ENCODE data around the gene ZC3HAV1L. TPM values are rescaled to one million over a fixed set of nuclear protein-coding genes. Genes with fewer than 3 reads are reported as not detected.
"Not testable (repeated sequence)": the region's sequence is repeated elsewhere in the genome, so short reads cannot be mapped to it uniquely, and the experiment has no call there.

Gene ZC3HAV1L
- total RNA-seq, 1 donor: 21.8 TPM

DNA sequence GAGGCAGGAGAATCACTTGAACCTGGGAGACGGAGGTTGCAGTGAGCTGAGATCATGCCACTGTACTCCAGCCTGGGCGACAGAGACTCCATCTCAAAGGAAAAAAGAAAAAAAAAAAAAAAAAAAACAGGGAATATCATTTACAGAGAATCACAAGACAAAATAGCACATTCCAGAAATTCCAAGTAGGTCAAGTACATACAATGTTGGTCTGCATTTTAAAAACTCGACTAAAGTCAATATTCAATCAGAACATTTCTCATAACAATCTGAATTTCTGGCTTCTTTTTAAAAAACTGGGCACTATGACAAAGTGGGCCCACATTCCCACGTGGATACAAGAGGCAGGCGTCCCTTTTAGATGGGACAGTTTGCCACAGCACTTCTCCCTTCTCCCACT is 12.8 kb downstream of the ZC3HAV1L start:
- DNase-seq (ENCODE audit: low read depth in 2 of 3, low spot score in 2 of 3): no peak

DNA sequence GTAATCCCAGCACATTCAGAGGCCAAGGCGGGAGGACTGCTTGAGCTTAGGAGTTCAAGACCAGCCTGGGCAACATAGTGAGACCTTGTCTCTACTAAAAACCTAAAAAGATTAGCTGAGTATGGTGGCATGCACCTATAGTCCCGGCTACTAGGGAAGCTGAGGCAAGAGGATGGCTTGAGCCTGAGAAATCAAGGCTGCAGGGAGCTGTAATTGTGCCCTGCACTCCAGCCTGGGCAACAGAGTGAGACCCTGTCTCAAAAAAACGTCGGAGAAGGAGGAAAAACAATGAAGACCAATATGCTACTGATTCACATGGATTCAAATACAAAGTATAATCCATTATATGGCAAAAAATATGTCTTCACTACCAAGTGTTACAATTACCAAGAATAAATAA is 13.6 kb downstream of the ZC3HAV1L start:
- no peak for DNase-seq (ENCODE audit: low read depth in 2 of 3, low spot score in 2 of 3)

DNA sequence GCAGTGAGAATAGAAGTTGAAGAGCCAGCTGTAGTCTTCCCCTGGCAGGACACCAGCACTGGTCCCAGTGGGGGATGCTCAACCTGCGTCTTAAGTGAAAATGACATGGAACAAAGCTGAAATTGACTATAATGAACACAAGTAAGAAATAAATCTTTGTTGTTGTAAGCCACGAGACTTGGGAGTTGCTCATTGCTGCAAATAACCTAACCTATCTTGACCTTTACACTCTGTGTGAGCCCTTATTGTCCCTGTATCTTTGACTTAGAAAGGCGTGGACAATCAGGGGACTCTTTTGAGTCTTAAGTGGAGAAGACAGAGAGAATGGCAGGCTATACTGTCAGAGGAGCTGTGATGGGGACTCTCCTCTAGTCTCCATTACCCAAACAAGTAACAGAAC is 16.9 kb downstream of the ZC3HAV1L start:
- no peak for DNase-seq (ENCODE audit: low read depth in 2 of 3, low spot score in 2 of 3)

DNA sequence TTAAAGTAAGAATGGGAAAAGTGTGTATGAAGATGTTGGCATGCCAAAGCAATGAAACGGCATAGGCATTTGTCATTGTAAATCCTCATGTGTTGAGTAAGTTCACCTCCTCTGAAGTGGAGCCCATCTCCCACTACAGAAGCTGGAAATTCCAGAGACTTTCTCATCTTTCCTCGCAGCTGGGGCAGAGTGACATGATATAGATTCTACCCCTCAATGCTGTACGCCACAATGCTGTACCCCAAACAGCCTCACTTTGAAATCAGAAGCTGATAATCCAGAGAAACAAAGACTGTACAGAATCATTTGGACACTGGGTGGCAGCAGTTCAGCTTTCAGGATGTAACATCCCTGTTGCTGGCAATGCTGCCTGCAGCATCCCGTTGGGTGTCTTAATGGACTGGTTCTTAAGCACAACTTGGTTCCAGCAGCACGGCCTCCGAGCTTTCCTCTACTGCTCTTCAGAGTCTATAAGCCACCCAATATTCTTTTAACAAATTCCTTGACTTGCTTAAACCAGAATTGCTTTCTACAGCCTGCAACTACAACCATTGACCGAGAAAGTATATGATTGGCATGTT is 18.8 kb downstream of the ZC3HAV1L start:
- DNase-seq (ENCODE audit: low read depth in 2 of 3, low spot score in 2 of 3): peak; percentile 29 to 79 (median 61)

DNA sequence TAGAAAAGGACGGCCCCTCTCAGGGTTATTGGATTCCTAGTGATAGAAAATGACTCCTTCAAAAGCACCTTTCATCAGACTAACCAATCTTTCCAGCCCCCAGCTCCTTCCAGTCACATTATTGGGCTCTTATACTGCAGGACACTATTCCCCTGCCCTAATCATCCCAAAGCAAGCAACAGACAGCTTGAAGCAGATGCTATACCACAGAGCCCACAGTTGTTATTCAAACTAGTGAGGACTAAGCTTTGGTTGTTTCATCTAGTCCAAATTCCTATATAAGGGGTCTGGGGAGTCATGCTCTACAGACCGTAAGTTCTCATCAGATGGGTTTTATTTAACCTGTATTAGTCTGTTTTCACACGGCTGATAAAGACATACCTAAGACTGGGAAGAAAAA is 24.5 kb downstream of the ZC3HAV1L start:
- no peak for DNase-seq (ENCODE audit: low read depth in 2 of 3, low spot score in 2 of 3)

DNA sequence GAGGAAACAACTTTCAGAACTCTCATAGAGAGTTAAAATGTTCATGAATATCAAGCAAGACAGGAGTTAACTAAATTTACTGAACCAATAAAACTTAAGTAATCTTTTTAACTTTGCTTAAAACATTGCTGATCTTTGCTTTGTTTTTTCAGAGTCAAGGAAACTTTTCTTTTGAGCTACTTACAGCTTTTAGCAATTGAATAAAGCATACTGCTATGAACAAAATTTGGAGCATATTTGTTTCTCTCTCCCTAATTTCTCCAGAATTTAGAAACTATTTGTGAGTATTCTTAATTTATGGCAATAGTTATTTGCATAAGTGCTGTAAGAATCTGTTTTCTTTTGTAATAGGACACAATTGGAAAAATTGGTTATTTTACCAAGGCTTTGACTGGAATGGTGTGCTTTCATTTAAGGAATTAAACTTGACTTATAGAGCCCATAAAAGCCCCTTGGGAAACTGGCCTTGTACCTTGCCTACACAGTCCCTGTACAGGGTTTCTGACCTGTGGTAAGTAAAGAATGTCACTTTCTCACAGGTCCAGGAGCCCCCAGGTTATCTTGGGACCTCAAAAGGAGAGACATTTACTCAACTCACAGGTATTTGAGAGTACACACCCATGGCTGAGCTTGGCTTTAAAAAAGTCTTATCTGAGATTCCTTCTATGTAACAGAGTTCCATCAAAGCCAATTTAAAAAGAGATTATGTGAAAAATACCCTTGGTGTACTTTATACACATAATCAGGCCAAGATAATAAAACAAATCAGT is 31.3 kb downstream of the ZC3HAV1L start:
- DNase-seq (ENCODE audit: low read depth in 2 of 3, low spot score in 2 of 3): peak in 1 of 3 donors; percentile 20

DNA sequence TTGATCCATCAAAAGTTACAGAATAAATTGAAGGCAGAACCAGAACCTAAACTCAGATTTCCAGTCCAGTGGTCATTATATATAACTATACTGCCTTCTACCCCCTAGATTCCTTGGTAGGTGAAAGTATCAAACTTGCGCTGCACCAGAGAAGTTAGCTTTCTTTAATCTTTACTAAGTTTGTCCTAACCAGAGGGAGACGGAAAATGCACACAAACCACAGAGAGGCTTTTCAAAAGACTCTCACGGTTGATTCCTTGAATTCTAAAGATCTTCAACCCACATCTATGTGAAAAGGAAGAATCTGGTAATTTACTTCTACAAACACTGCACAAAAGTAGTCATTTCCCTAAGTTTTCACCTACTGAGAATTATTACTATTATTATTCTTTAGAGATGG is 36.4 kb downstream of the ZC3HAV1L start:
- DNase-seq (ENCODE audit: low read depth in 2 of 3, low spot score in 2 of 3): no peak

DNA sequence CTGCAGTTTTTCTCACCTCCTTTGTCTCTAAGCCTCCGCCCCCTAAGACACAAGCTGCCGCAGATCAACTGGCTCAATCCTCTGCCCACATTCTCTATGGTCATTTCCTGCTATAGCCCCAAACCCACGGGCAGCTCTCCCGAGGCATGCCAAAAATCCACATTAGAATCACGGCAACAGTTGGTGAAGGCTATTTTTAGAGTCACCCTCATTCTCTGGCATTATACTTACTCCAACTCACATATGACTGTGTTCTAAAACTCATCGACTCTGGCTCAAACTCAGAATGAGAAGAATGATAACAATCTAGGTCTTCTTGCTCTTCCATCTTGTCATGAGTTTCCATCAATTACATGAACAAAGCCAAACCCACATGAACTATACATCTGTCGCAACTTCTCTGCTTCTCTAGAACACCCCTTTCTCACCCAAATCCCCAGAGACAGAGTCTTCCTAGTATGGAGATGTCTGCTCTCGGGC is 43.8 kb downstream of the ZC3HAV1L start:
- no peak for DNase-seq (ENCODE audit: low read depth in 2 of 3, low spot score in 2 of 3)

DNA sequence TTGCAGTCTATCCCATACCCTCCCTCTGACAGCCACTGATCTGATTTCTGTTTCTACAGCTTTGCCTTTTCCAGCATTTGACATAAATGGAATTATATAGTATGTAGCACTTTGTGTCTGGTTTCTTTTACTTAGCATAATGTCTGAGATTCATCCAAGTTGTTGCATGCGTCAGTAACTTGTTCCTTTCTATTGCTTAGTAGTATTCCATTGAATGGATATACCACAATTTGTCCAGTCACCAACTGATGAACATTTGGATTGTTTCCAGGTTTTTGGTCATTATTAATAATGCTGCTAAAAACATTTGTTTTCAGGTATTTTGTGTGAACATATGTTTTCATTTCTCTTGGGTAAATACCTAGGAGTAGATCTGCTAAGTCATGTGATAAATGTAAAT is 48.2 kb downstream of the ZC3HAV1L start:
- DNase-seq (ENCODE audit: low read depth in 2 of 3, low spot score in 2 of 3): no peak

DNA sequence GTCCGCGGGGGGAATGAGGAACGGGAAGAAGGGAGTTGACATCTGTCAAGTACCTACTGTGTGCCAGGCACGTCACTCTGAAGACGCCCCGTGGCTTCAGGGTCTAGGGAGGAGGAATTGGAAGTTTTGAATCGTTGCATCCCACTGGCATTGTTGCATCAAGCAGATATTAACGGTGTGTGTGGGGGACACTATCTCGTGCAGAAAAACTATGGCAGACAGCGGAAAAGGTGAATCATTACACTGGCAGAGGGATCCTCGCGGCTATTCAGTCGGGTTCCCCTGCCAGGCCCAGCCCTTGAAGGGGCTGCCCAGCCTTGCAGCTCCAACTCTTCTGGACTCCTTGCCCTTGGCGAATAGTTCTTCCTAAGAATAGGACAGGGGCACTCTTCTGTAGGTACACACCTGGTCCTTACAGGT is 53.6 kb downstream of the ZC3HAV1L start:
- DNase-seq (ENCODE audit: low read depth in 2 of 3, low spot score in 2 of 3): peak in 1 of 3 donors; percentile 31

DNA sequence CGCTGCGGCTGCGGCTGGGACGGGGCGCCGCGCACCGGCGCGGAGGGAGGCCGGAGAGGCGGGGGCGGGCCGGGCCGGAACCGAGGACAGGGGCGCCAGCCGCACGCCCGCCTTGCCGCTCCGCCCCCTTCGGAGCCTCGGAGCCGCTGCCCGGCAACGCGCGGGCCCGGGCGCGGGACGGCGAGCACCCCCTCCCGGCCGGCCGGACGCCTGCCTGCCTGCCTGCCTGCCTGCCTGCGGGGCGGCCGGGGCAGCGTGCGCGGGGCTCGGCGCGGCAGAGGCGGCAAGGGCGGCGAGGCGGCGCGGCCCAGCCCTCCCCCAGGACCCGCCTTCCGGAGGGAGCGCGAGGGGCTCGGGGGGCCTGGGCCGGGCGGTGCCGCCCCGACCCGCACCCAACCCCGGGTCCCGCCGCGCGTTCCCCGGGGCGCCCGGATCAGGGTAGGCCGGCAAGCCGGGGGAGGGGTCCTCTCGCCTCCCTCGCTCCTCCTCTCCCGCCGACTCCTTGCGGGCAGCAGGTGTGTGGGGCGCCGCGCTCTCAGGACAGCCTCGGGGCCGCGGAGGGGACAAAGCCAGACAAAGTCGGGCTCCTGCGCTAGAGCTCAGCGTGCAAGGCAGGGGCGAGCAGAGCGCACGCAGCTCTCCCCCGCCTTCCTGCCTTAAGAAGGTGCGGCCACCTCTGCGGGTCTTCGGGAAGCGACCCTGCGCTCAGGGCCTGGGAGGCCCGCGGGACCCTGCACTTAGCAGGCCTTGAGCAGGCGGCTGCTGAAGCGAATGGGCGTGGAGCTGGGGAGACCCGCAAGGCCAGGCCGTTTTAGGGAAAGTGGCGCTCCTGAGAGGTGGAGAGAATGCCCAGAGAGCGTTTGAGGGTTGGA is 54.3 kb downstream of the ZC3HAV1L start, which contains the start of gene KIAA1549:
TSS of gene KIAA1549 (minus strand) at position 58 of the 872 bp plus-strand sequence. CDS start 120 bp downstream, outside the sequence.
- DNase-seq (ENCODE audit: low read depth in 2 of 3, low spot score in 2 of 3): peak; percentile 7 to 76 (median 73)

DNA sequence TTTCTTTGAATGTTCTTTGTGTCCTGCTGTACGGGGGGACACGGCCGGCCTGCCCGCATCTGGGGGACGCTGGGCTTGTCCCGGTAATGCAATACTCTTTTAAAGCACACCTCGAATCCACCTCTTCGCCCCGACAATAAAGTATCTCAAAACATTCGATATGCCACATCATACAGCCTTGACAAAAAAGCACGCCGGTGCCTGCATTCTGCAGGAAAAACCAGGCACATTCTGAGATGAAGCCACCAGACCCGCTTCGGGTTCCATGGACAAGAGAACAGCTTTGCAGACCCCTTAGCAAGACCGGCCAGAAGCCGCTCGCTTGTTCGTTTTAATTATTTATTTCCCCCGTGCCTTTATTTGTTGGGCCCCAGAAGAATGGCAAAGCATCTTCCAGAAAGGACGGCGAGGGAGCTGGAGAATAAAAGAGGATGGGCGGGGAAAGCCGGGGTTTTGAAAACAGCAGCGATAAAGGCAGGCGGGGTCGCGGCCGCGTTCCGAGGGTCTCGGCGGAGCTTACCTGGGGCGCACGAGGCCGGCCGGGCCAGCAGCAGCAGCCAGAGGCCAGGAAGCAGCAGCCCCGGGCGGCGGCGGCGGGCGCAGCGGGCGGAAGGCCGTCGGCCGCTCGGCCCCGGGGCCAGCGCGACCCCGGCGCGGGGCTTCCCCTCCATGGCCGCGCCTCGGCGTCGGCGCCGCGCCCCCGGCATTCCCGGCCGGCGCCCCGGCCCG is 55.1 kb downstream of the ZC3HAV1L start:
- DNase-seq (ENCODE audit: low read depth in 2 of 3, low spot score in 2 of 3): peak in 1 of 3 donors; percentile 15

DNA sequence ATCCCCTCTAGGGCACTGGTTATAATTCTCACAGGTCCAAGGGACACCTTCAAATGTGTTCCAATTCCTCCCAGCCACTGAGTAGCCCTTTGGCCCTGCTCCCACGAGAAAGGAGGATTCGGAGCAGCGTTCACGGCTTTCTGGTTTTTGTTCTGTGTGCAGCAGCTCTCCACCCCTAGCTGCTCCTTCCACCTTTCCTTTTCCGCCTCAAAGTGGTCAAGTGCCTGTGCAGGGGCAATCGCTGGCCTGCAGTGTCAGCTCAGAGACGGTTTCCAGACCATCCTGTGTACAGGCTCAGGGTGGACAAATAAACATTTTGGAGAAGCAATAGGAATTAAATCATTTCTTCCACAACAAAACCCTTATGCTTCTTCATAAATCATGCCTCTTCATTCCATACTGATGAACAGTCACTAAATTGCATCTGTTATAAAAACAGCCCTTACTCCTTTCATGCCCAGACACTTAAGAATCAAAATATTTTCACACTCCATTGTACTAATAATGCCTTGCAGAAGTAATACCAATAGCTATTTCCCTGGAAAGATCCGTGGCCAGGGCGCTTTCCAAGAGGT is 55.8 kb downstream of the ZC3HAV1L start:
- DNase-seq (ENCODE audit: low read depth in 2 of 3, low spot score in 2 of 3): no peak

DNA sequence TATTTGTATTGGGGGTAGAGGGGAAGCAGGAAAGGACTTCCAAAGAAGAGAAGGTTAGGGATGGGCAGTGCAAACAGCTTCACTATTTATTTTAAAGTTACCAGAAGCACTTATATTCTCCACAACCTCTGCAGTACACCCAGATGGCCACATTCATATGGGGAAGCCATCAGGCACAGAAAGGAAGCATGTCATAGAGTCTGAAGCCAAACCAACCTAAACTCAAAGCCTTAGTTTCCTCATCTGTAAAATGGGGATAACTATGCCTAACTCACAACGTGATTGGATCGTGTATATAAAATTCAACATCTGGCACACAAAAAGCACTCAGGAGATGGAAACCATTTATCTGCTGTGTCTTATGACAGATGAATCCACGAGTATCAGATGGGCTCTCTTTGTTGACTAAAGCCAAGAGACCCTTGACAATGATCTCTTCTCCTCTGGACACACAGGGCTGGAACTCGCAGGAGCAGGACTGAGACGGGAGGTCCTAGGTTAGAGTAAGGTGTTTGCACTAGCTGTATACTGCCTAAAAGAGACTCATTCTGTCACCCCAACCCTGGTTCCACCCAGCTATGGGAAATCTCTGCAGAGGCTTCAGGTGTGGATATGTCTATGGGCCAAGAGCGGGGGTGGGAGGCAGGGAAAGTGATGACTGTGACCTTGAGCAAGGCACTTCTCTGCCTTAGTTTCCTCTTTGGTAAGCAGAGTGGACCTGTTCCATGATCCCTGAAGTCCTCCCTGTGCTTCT is 56.4 kb downstream of the ZC3HAV1L start:
- peak in 2 of 3 donors; percentile 26 to 66 for DNase-seq (ENCODE audit: low read depth in 2 of 3, low spot score in 2 of 3)

DNA sequence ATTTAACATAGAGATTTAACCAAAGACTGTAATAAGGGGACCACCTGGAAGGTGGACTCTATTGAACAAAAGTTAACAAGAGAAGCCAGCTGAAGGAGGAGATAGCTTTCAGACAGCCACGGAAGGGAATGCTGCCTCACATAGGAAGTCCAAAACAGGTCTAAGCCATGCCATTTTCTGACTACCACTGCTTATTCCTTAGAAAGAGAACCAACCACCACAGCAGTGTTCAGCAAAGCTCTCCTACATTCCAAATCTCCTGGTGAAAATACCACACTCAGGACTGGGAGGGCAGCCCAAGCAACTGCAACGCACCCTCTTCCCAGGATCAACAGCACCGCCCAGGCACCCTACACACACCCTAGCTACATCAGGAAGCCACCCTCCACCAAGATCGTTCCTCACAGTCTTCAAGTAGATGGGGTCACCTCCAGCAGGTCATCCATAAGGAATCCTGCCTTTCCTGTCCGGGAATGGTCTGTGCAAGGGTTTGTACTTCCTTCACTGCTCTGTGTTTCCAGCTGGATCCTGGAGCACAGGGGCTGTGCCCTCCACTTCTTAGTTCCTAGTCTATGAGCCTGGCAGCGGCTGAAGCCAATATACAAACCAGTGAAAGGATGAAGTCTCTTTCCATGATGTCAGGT is 57.2 kb downstream of the ZC3HAV1L start:
- no peak for DNase-seq (ENCODE audit: low read depth in 2 of 3, low spot score in 2 of 3)

DNA sequence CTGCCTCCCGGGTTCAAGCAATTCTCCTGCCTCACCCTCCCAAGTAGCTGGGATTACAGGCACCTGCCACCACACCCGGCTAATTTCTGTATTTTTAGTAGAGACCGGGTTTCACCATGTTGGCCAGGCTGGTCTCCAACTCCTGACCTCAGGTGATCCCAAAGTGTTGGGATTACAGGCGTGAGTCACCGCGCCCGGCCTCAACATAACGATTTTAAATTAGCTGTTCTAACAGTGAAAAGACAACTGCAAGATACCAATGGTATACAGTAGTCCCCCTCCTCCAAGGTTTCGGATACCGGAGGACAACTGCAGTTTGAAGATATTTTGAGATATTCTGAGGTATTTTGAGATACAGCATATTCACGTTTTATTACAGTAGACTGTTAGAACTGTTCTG is 59.7 kb downstream of the ZC3HAV1L start:
- DNase-seq (ENCODE audit: low read depth in 2 of 3, low spot score in 2 of 3): not testable (repeated sequence)
